ENCODE results near the gene ADIG.

The ADIG gene

GRCh38 chr20:38626921-38627659 lies 46.1 kb downstream of the ADIG start:
- H3F3A ChIP-seq (ENCODE audit: insufficient read depth), result no peaks in the 10 kb centered on the region
- H3K9me3 ChIP-seq (ENCODE audit: insufficient read depth, low read length), result no peaks in the 10 kb centered on the region
- no peak overlapping the region for H3K27ac ChIP-seq (ENCODE audit: low read depth, low read length)
- H3K4me3 ChIP-seq (ENCODE audit: insufficient read depth, low read length, poor library complexity, severe bottlenecking), result no peak overlapping the region
- no peaks in the 10 kb centered on the region for H4K20me1 ChIP-seq (ENCODE audit: low read depth, low read length)
- no peak for TF ChIP-seq EZH2phosphoT487 (conservative IDR thresholded peaks at IDR 0.05; ENCODE audit: low read length)
- no peak for TF ChIP-seq CTCF (IDR thresholded peaks at IDR 0.05; ENCODE audit: insufficient read depth, low read length, poor library complexity, severe bottlenecking)
- no peaks in the 10 kb centered on the region for H3K27me3 ChIP-seq (ENCODE audit: low read length)
- H3K9me2 ChIP-seq (replicated peaks; ENCODE audit: insufficient read depth, low read length), result no peaks in the 10 kb centered on the region
- no peaks in the 10 kb centered on the region for H3K36me3 ChIP-seq (ENCODE audit: low read length)
- no peak overlapping the region for H2AFZ ChIP-seq (ENCODE audit: low read depth, low read length, severe bottlenecking)
- H3K79me2 ChIP-seq (ENCODE audit: insufficient read depth, low read length), result no peaks in the 10 kb centered on the region
- no peak overlapping the region for H3K9ac ChIP-seq (ENCODE audit: low read length)
- H3K4me2 ChIP-seq (ENCODE audit: low read depth, low read length, poor library complexity, severe bottlenecking), result no peak overlapping the region

- TF ChIP-seq EZH2phosphoT487 (conservative IDR thresholded peaks at IDR 0.05; ENCODE audit: low read length) (no peak), CTCF (IDR thresholded peaks at IDR 0.05; ENCODE audit: insufficient read depth, low read length, poor library complexity, severe bottlenecking) (no peak)
- Histone ChIP-seq H3K9me2 (replicated peaks; ENCODE audit: insufficient read depth, low read length) (no peaks in the 10 kb centered on the region), H3K9ac (ENCODE audit: low read length) (no peak overlapping the region), H3K4me2 (ENCODE audit: low read depth, low read length, poor library complexity, severe bottlenecking) (no peak overlapping the region), H3K36me3 (ENCODE audit: low read length) (no peaks in the 10 kb centered on the region), H3K9me3 (ENCODE audit: insufficient read depth, low read length) (no peaks in the 10 kb centered on the region), H3F3A (ENCODE audit: insufficient read depth) (no peaks in the 10 kb centered on the region), H3K27ac (ENCODE audit: low read depth, low read length) (no peak overlapping the region), H3K27me3 (ENCODE audit: low read length) (no peaks in the 10 kb centered on the region), H3K79me2 (ENCODE audit: insufficient read depth, low read length) (no peaks in the 10 kb centered on the region), H4K20me1 (ENCODE audit: low read depth, low read length) (no peaks in the 10 kb centered on the region), H3K4me3 (ENCODE audit: insufficient read depth, low read length, poor library complexity, severe bottlenecking) (no peak overlapping the region), H2AFZ (ENCODE audit: low read depth, low read length, severe bottlenecking) (peak overlapping the region; percentile 36)
These were observed 47.8 kb downstream of the ADIG start for GRCh38 chr20:38628580-38629470.

GRCh38 chr20:38629979-38630378 lies 49.0 kb downstream of the ADIG start:
- H3K9ac ChIP-seq (ENCODE audit: low read length), result no peak overlapping the region
- H2AFZ ChIP-seq (ENCODE audit: low read depth, low read length, severe bottlenecking), result no peak overlapping the region
- no peak overlapping the region for H3K4me3 ChIP-seq (ENCODE audit: insufficient read depth, low read length, poor library complexity, severe bottlenecking)
- no peak overlapping the region for H3K27ac ChIP-seq (ENCODE audit: low read depth, low read length)
- no peak overlapping the region for H3K4me2 ChIP-seq (ENCODE audit: low read depth, low read length, poor library complexity, severe bottlenecking)
- no peaks in the 10 kb centered on the region for H4K20me1 ChIP-seq (ENCODE audit: low read depth, low read length)
- H3K36me3 ChIP-seq (ENCODE audit: low read length), result no peaks in the 10 kb centered on the region
- H3K9me3 ChIP-seq (ENCODE audit: insufficient read depth, low read length), result no peaks in the 10 kb centered on the region
- TF ChIP-seq EZH2phosphoT487 (conservative IDR thresholded peaks at IDR 0.05; ENCODE audit: low read length), result no peak
- no peak for TF ChIP-seq CTCF (IDR thresholded peaks at IDR 0.05; ENCODE audit: insufficient read depth, low read length, poor library complexity, severe bottlenecking)
- no peaks in the 10 kb centered on the region for H3K27me3 ChIP-seq (ENCODE audit: low read length)
- H3F3A ChIP-seq (ENCODE audit: insufficient read depth), result no peaks in the 10 kb centered on the region
- no peaks in the 10 kb centered on the region for H3K79me2 ChIP-seq (ENCODE audit: insufficient read depth, low read length)
- no peaks in the 10 kb centered on the region for H3K9me2 ChIP-seq (replicated peaks; ENCODE audit: insufficient read depth, low read length)

All from SU-DHL-6 (cell line).